ENCODE measurements around the gene FAXDC2. TPM values are rescaled to one million over a fixed set of nuclear protein-coding genes. Genes with fewer than 3 reads are reported as not detected.

FAXDC2 gene
- total and polyA plus RNA-seq, 2 donors (not counting 1 experiment from before 2014, with no cell fraction given), result 11.9 to 20.6 TPM

DNA sequence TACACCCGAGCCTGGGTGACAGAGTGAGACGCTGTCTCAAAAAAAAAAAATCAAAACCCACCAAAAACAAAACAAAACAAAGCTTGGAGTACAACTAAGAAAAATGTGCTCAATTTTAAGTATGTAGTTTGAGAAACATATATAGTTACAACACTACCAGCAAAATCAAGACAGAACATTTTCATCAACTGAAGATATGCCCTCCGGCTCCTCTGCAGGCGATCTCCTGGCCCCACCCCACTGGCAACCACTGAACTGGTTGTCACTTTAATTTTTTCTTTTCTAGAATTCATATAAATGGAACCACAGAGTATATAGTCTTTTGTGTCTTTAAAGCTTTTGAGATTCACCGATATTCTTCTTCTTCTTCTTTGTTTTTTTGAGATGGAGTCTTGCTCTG is 43.0 kb upstream of the FAXDC2 start:
- no peak overlapping the region for H2AFZ ChIP-seq (ENCODE audit: low read length)
- H3K9ac ChIP-seq (ENCODE audit: insufficient read depth, low read length), result no peak overlapping the region
- H3K36me3 ChIP-seq (ENCODE audit: control insufficient read depth, insufficient read depth, low read length), result peaks cover 6% of the 10 kb centered on the region
- no peak overlapping the region for H3K27ac ChIP-seq (ENCODE audit: insufficient read depth, low read length)
- no peak overlapping the region for H3K4me2 ChIP-seq (ENCODE audit: extremely low read depth, insufficient read depth, low read length)
- H3K4me1 ChIP-seq (ENCODE audit: control insufficient read depth, extremely low read depth, insufficient read depth, low read length), result no peaks in the 10 kb centered on the region
- no peaks in the 10 kb centered on the region for H3K79me2 ChIP-seq (ENCODE audit: control insufficient read depth, insufficient read depth, low read length)
- TF ChIP-seq EZH2 (IDR thresholded peaks at IDR 0.05; ENCODE audit: low read length, missing control alignments), result no peak
- TF ChIP-seq, protein P1, sequence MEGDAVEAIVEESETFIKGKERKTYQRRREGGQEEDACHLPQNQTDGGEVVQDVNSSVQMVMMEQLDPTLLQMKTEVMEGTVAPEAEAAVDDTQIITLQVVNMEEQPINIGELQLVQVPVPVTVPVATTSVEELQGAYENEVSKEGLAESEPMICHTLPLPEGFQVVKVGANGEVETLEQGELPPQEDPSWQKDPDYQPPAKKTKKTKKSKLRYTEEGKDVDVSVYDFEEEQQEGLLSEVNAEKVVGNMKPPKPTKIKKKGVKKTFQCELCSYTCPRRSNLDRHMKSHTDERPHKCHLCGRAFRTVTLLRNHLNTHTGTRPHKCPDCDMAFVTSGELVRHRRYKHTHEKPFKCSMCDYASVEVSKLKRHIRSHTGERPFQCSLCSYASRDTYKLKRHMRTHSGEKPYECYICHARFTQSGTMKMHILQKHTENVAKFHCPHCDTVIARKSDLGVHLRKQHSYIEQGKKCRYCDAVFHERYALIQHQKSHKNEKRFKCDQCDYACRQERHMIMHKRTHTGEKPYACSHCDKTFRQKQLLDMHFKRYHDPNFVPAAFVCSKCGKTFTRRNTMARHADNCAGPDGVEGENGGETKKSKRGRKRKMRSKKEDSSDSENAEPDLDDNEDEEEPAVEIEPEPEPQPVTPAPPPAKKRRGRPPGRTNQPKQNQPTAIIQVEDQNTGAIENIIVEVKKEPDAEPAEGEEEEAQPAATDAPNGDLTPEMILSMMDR (conservative IDR thresholded peaks at IDR 0.05 in 1 of 2, IDR thresholded peaks at IDR 0.05 in 1 of 2; ENCODE audit: low read depth in 1 of 2, low read length in 2 of 2), result no peak
- no peaks in the 10 kb centered on the region for H3K27me3 ChIP-seq (ENCODE audit: control insufficient read depth, insufficient read depth, low read length)
- no peaks in the 10 kb centered on the region for H3K9me3 ChIP-seq (ENCODE audit: control insufficient read depth, insufficient read depth, low read depth, low read length)
- H4K20me1 ChIP-seq (ENCODE audit: control insufficient read depth, extremely low read depth, insufficient read depth, low read length), result no peaks in the 10 kb centered on the region
- DNase-seq (ENCODE audit: low read depth in 2 of 2), result no peak
- H3K4me3 ChIP-seq (replicated peaks in 1 of 4; ENCODE audit: control extremely low read depth in 1 of 4, insufficient read depth in 1 of 4, low read depth in 3 of 4, low read length in 4 of 4), result no peak overlapping the region

GRCh38 chr5:154892369-154892771 is 42.0 kb upstream of the FAXDC2 start:
- peaks cover 8% of the 10 kb centered on the region for H3K36me3 ChIP-seq (ENCODE audit: control insufficient read depth, insufficient read depth, low read length)
- no peak for TF ChIP-seq EZH2 (IDR thresholded peaks at IDR 0.05; ENCODE audit: low read length, missing control alignments)
- TF ChIP-seq, protein P1 (conservative IDR thresholded peaks at IDR 0.05 in 1 of 2, IDR thresholded peaks at IDR 0.05 in 1 of 2; ENCODE audit: low read depth in 1 of 2, low read length in 2 of 2), result no peak
- no peak overlapping the region for H2AFZ ChIP-seq (ENCODE audit: low read length)
- H3K27me3 ChIP-seq (ENCODE audit: control insufficient read depth, insufficient read depth, low read length), result no peaks in the 10 kb centered on the region
- no peak for DNase-seq (ENCODE audit: low read depth in 2 of 2)
- H3K79me2 ChIP-seq (ENCODE audit: control insufficient read depth, insufficient read depth, low read length), result no peaks in the 10 kb centered on the region
- H3K9me3 ChIP-seq (ENCODE audit: control insufficient read depth, insufficient read depth, low read depth, low read length), result no peaks in the 10 kb centered on the region
- H3K27ac ChIP-seq (ENCODE audit: insufficient read depth, low read length), result no peak overlapping the region
- H3K9ac ChIP-seq (ENCODE audit: insufficient read depth, low read length), result no peak overlapping the region
- H3K4me2 ChIP-seq (ENCODE audit: extremely low read depth, insufficient read depth, low read length), result no peak overlapping the region
- H4K20me1 ChIP-seq (ENCODE audit: control insufficient read depth, extremely low read depth, insufficient read depth, low read length), result no peaks in the 10 kb centered on the region
- no peaks in the 10 kb centered on the region for H3K4me1 ChIP-seq (ENCODE audit: control insufficient read depth, extremely low read depth, insufficient read depth, low read length)
- no peak overlapping the region for H3K4me3 ChIP-seq (replicated peaks in 1 of 4; ENCODE audit: control extremely low read depth in 1 of 4, insufficient read depth in 1 of 4, low read depth in 3 of 4, low read length in 4 of 4)

- Histone ChIP-seq H3K27ac (ENCODE audit: insufficient read depth, low read length) (no peak overlapping the region), H4K20me1 (ENCODE audit: control insufficient read depth, extremely low read depth, insufficient read depth, low read length) (no peaks in the 10 kb centered on the region), H3K4me3 (replicated peaks in 1 of 4; ENCODE audit: control extremely low read depth in 1 of 4, insufficient read depth in 1 of 4, low read depth in 3 of 4, low read length in 4 of 4) (no peak overlapping the region), H3K79me2 (ENCODE audit: control insufficient read depth, insufficient read depth, low read length) (no peaks in the 10 kb centered on the region), H3K27me3 (ENCODE audit: control insufficient read depth, insufficient read depth, low read length) (no peaks in the 10 kb centered on the region), H3K36me3 (ENCODE audit: control insufficient read depth, insufficient read depth, low read length) (peaks cover 6% of the 10 kb centered on the region), H3K9ac (ENCODE audit: insufficient read depth, low read length) (no peak overlapping the region), H3K9me3 (ENCODE audit: control insufficient read depth, insufficient read depth, low read depth, low read length) (no peaks in the 10 kb centered on the region), H3K4me2 (ENCODE audit: extremely low read depth, insufficient read depth, low read length) (no peak overlapping the region), H2AFZ (ENCODE audit: low read length) (no peak overlapping the region), H3K4me1 (ENCODE audit: control insufficient read depth, extremely low read depth, insufficient read depth, low read length) (no peaks in the 10 kb centered on the region)
- TF ChIP-seq, protein P1 (conservative IDR thresholded peaks at IDR 0.05 in 1 of 2, IDR thresholded peaks at IDR 0.05 in 1 of 2; ENCODE audit: low read depth in 1 of 2, low read length in 2 of 2), result no peak
- TF ChIP-seq EZH2 (IDR thresholded peaks at IDR 0.05; ENCODE audit: low read length, missing control alignments), result no peak
- no peak for DNase-seq (ENCODE audit: low read depth in 2 of 2)
These were observed 35.0 kb upstream of the FAXDC2 start for GRCh38 chr5:154885439-154885838.

All from fibroblast of lung (primary cell).